SK-N-MC (cell line): ENCODE measurements around the gene DCBLD2.

Source experiments
- EZH2 ChIP-seq: fragments of 200-600 bp; sonication (generic); IDR thresholded peaks from one replicate; pipeline ENCODE4 v1.6.1; 2017; ENCODE audit warnings: antibody characterized with exemption
- FOXP2 ChIP-seq: optimal IDR thresholded peaks from 2 replicates; pipeline ENCODE3; 2011; ENCODE audit warnings: mild to moderate bottlenecking, moderate library complexity; ENCODE audit not compliant: insufficient read depth; ENCODE audit errors: extremely low read length, control extremely low read depth
- POLR2AphosphoS5 ChIP-seq: IDR thresholded peaks from 2 replicates; pipeline ENCODE4 v1.6.1; 2012; ENCODE audit warnings: mild to moderate bottlenecking, low read depth, low read length, borderline replicate concordance

DNA sequence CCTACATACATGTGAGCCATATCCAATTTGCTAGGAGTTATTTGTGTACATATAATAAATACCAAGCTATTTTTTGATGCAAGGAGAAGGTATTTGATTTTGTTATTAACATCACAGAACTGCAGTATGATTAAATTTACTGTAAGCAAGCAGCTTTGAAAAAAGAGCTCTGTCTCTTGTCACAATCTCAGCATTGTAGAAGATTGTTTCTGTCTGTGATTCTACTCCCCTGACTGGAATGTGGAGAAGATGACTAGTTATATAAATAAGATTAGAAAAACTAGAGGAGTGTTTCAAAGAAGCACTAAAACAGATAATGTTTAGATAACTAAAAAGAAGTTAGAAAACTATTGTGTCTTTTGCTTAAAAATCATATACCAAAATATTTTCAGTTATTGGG lies 17.1 kb upstream of the DCBLD2 start:
- TF ChIP-seq EZH2: no peak
- TF ChIP-seq POLR2AphosphoS5: no peak
- TF ChIP-seq FOXP2: no peak
